ENCODE data around the gene DBNDD1. TPM values are rescaled to one million over a fixed set of nuclear protein-coding genes. Genes with fewer than 3 reads are reported as not detected.

DBNDD1 gene
- total and polyA plus RNA-seq, 12 donors: 0.72 to 6.8 (median 4.1) TPM

DNA sequence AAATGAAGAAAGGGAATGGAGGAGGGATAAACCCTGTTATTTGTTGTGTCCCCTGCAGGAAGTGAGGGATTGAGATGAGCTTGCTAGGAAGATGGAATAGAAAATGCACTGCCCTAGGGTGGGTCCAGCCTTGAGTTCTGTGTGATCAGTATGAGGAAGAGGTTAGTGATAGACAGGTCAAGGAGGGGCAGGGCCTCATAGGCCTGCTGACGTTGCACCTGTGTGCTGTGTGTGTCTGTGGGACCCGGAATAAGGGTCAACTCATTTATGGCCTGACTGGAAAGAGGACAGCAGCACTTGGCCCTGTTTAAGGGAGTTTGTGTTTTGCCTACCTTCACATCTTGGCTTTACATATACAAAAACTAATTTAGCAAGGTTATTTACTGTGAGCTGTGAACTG, 44.4 kb downstream of the DBNDD1 start:
- H3K27me3 ChIP-seq: no peaks in the 10 kb centered on the region

DNA sequence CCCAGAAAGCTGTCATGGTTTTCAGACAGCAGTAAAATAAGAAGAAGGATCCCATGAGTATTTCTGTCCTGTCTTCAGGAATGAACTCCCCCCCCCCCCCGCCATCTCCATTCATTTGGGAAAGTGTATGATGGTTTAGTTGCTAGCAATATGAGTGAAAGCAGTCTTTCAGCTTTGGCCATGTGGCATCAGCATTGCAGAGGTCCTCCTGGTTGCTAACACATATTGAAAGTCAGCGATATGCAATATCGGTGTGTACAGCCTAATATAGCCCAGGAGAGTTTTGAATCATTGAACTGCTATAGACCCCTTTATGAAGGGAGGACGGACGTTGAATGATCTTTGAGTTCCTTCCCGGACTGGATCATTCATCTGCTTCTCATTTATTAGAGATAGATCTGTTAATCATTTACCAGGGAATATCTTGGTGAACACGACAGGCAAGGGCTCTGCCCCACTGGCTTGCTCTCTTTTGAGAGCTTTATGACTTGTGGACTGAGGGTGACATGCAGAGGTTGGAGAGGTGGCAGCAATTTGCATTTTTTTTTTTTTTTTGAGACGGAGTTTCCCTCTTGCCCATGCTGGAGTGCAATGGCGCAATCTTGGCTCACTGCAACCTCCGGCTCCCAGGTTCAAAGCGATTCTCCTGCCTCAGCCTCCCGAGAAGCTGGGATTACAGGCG, 45.5 kb downstream of the DBNDD1 start:
- DNase-seq (no peak), ATAC-seq (no peak)
- intact Hi-C loops (cut with DNase I): loop anchor here in 1 of 10 donors (5.0 kb wide), 1 partner anchor 49 kb away; no protein-coding TSS in a partner anchor
- 95% methylated on average over 13 of the region's 13 CpGs for WGBS, 2 donors
- peaks cover 3 to 45% (median 33%) of the 10 kb centered on the region in 9 donors for H3K4me1 ChIP-seq
- no peak for TF ChIP-seq CTCF (IDR thresholded peaks at IDR 0.05)
- H3K36me3 ChIP-seq: peaks cover 0 to 30% (median 6%) of the 10 kb centered on the region in 9 donors
- H3K27me3 ChIP-seq: no peaks in the 10 kb centered on the region
- no peak overlapping the region for H3K27ac ChIP-seq
- H3K4me3 ChIP-seq: peak overlapping the region in 7 of 10 donors; percentile 94 to 99 (median 97)
- H3K9me3 ChIP-seq: peaks cover 0 to 17% (median 0%) of the 10 kb centered on the region in 11 donors

More for the DNA sequence above, 44.4 kb downstream of the DBNDD1 start:
- Histone ChIP-seq H3K4me3 (no peak overlapping the region), H3K9me3 (peaks cover 0 to 12% (median 0%) of the 10 kb centered on the region in 11 donors), H3K27ac (no peak overlapping the region), H3K4me1 (peaks cover 3 to 43% (median 32%) of the 10 kb centered on the region in 9 donors), H3K36me3 (peaks cover 0 to 34% (median 11%) of the 10 kb centered on the region in 9 donors)
- 89 to 92% methylated on average over 2 of the region's 2 CpGs for WGBS, 2 donors
- no peak for DNase-seq
- TF ChIP-seq CTCF (IDR thresholded peaks at IDR 0.05): no peak
- no peak for ATAC-seq
- intact Hi-C loops (cut with DNase I): loop anchor here in 1 of 10 donors (5.0 kb wide), 1 partner anchor 47 kb away; no protein-coding TSS in a partner anchor

- ATAC-seq: no peak
- H3K4me3 ChIP-seq: peak overlapping the region; percentile 69 to 99 (median 95)
- H3K36me3 ChIP-seq: peaks cover 0 to 25% (median 4%) of the 10 kb centered on the region in 9 donors
- H3K27me3 ChIP-seq: no peaks in the 10 kb centered on the region
- H3K9me3 ChIP-seq: peaks cover 0 to 17% (median 0%) of the 10 kb centered on the region in 11 donors
- TF ChIP-seq CTCF (IDR thresholded peaks at IDR 0.05): no peak
- 14 to 16% methylated on average over 14 of the region's 14 CpGs for WGBS, 2 donors
- peaks cover 3 to 45% (median 33%) of the 10 kb centered on the region in 9 donors for H3K4me1 ChIP-seq
- H3K27ac ChIP-seq: peak overlapping the region; percentile 91 to 99 (median 98)
- DNase-seq: no peak
- intact Hi-C loops (cut with DNase I): loop anchor here in 1 of 10 donors (5.0 kb wide), 1 partner anchor 49 kb away; no protein-coding TSS in a partner anchor
These were observed 46.0 kb downstream of the DBNDD1 start for GRCh38 chr16:89973235-89973634.

GRCh38 chr16:89972244-89973234, 46.7 kb downstream of the DBNDD1 start:
- TF ChIP-seq CTCF (IDR thresholded peaks at IDR 0.05): peak in 3 of 9 donors; percentile 7 to 26 (median 19)
- ATAC-seq: peak; percentile 95 to 98 (median 98)
- peak; percentile 90 to 94 for DNase-seq
- Histone ChIP-seq H3K27me3 (no peaks in the 10 kb centered on the region), H3K4me1 (peaks cover 3 to 45% (median 33%) of the 10 kb centered on the region in 9 donors), H3K36me3 (peaks cover 0 to 18% (median 0%) of the 10 kb centered on the region in 9 donors), H3K9me3 (peaks cover 0 to 17% (median 0%) of the 10 kb centered on the region in 11 donors), H3K27ac (peak overlapping the region; percentile 91 to 99 (median 98)), H3K4me3 (peak overlapping the region; percentile 69 to 99 (median 95))
- 0 to 1% methylated on average over 92 to 104 of the region's 104 CpGs for WGBS, 2 donors
- intact Hi-C loops (cut with DNase I): loop anchor here in 1 of 10 donors (5.0 kb wide), 1 partner anchor 50 kb away; no protein-coding TSS in a partner anchor
